ENCODE results near the gene HERPUD2.

DNA sequence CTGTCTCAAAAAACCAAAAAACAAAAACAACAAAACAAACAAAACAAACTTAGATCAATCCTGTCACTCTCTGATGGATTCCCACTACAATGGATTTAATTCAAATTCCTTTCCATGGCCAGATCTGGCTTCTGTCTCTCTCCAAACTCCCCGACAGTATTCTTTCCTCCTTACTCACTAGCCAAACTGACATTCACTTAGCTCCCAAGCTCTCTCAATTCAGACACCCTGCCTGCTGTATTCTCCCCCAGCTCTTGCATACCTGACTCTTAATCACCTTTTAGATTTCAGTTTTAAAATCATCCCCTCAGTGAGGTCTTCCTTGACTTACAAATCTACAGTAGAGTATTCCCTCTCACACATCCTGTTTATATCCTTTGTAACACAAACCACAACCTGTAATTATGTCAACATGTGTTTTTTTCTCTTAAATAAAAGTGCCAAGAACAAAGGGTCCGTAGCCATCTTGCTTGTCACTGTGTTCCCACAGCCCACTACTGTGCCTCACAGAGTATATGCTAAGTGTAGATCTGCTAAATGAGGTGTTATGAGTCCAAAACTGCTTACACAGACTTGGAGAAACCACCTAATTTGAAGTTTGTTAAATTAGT is 14.4 kb downstream of the HERPUD2 start:
- TF ChIP-seq, protein P1, sequence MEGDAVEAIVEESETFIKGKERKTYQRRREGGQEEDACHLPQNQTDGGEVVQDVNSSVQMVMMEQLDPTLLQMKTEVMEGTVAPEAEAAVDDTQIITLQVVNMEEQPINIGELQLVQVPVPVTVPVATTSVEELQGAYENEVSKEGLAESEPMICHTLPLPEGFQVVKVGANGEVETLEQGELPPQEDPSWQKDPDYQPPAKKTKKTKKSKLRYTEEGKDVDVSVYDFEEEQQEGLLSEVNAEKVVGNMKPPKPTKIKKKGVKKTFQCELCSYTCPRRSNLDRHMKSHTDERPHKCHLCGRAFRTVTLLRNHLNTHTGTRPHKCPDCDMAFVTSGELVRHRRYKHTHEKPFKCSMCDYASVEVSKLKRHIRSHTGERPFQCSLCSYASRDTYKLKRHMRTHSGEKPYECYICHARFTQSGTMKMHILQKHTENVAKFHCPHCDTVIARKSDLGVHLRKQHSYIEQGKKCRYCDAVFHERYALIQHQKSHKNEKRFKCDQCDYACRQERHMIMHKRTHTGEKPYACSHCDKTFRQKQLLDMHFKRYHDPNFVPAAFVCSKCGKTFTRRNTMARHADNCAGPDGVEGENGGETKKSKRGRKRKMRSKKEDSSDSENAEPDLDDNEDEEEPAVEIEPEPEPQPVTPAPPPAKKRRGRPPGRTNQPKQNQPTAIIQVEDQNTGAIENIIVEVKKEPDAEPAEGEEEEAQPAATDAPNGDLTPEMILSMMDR (conservative IDR thresholded peaks at IDR 0.05; ENCODE audit: low read depth, low read length), result no peak
- TF ChIP-seq EZH2 (IDR thresholded peaks at IDR 0.05; ENCODE audit: low read length, unreplicated experiment), result no peak

Measured in PC-3 (cell line).